T-helper 2 cell treated with Interferon-gamma antibody and Interleukin-4, amounts not matched to agents 100 ng/mL and 5 ng/mL, for 36 hours (primary cell): ENCODE results near the gene ITGB2. TPM values are rescaled to one million over a fixed set of nuclear protein-coding genes. Genes with fewer than 3 reads are reported as not detected.

Experiments used
- intact Hi-C: fragments of 100-400 bp; cut with micrococcal nuclease; formaldehyde crosslinking; loops from one replicate; pipeline ENCODE4 v1.15.1; 2023
- total RNA-seq: library from RNA; stranded (reverse); gene quantifications from 2 replicates; pipeline ENCODE4 v1.2.3, GENCODE V29; 2022

The ITGB2 gene
- total RNA-seq, 1 donor from 2014 or later = 447 TPM

- intact Hi-C loops = loop anchor here (1.0 to 5.0 kb wide), 5 partner anchors 39 to 418 kb away; partner anchors contain the start of gene LRRC3
Measured at GRCh38 chr21:44873356-44874239, 47.1 kb downstream of the ITGB2 start, which contains the start of gene PTTG1IP. Gene PTTG1IP, minus strand, starts transcription at chr21:44873690. Its CDS starts 74 bp downstream, at chr21:44873616.

- intact Hi-C loops = loop anchor here (1.0 to 5.0 kb wide), 4 partner anchors 39 to 418 kb away; partner anchors contain the start of gene LRRC3
Measured at GRCh38 chr21:44872649-44873355, 47.9 kb downstream of the ITGB2 start.

DNA sequence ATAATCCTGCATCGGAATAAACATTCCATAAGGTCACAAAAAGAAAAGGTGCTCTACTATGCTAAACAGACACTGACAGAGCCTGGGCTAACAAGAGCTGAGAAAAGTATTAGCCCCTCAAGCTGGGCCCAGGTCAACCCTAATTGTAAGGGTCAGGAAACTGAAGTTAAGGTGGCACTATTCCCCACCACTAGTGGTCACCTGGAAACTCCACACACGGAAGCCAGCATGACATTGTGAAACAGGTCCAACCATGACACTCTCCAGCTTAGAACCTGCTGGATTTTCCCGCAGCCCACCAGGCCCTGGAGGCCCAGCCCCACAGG lies 48.4 kb downstream of the ITGB2 start:
- intact Hi-C loops = loop anchor here (2.0 to 5.0 kb wide), 2 partner anchors 40 to 55 kb away; no protein-coding TSS in a partner anchor

DNA sequence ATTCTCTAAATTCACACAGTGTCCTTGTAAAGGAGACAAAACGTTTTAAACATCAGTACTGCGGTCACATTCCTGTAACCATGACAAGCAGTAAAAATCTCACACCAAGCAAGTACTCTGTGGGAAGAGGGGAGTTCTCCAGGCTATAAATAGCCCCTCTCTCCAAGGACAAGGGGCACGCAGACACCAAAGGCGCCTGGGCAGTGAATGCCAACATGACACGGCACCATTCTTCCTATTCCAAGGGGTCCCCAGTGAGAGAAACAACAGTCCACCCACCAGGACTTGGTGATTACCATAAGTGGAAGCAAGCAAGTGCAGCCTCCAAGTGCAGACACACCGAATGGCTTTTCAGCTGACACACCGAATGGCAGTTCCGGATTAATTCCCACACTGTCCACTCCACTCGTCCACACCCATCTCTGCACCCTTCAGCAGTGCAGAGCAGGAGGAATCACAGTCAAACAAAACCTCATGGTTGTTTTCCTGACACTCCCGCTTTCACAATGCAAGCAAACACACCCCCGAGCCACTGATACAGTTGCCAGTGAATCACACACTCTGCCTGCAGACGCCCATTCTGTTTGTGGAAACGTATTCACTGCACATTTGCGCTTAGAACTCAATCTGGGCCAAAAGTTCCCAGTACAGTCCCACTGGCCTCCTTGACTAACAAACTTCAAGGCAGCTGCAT lies 49.0 kb downstream of the ITGB2 start:
- intact Hi-C loops = loop anchor here (2.0 to 5.0 kb wide), 2 partner anchors 41 to 55 kb away; no protein-coding TSS in a partner anchor

DNA sequence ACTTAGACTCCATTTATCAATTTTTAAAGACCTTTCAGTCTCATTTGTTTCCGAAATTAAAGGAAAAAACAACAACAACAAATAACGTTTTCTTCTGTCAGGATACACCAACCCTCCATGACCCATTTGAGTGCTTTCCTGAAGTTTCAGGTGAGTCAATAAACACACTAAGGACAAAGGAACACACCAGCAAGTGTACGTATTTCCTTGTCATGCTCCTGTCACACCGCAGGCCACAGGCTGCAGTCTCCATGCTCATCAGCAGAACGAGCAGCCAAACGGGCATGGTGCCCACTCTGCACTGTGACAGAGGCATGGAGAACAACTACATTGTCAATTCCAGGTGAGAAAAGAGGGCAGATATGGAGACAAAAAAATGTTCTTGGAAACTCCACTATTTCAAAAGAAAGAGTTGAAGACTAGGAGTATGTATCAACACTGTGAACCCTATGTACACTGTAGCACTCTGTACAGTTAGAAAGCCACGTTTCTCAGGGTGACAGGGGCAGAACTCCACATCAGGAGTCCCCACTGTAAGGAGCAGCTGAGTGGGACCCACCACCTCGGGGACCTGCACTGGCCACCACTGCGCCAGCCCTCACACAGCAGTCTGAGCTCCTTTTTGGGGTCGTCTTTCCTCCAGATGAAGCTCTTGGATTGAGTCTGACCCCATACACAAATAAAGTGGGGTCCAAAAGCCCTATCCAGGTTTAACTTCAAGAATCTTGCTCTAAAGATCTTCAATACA lies 49.8 kb downstream of the ITGB2 start:
- intact Hi-C loops = loop anchor here (5.0 kb wide), 1 partner anchor 41 kb away; no protein-coding TSS in a partner anchor

DNA sequence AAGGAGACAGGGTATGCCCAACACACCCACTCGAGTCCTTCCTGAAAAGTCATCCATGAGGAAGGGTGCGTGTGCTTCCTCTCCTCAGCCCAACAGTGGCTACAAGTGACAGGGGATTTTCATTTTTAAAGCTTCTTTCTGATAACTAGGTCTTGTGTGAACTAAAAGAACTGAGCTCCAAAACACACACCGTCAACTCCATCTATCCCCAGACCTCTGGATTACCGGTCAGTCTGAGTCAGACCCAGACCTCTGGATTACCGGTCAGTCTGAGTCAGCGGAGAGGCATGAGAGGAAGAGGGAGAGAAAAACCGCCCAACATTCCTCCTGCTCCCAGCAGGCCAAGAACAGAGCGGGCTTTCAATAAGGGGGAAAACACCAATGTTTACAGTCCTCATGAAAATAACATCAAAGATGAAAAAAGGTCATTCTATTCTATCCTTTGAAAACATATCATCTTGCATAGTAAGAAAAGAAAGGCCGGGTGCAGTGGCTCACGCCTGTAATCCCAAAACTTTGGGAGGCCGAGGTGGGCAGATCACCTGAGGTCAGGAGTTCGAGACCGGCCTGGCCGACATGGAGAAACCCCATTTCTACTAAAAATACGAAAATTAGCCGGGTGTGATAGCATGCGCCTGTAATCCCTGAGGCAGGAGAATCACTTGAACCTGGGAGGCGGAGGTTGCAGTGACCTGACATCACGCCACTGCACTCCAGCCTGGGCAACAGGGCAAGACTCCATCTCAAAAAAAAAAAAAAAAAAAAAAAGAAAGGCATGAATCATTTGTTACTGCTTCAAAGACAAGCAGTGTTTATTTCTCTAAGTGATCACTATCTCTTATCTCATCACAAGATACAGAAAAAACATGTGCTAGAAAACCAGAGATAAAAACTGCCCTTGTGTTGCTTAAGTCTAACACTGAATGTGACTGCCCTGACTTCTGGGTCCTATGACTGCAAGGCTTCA lies 50.6 kb downstream of the ITGB2 start:
- intact Hi-C loops = loop anchor here (5.0 kb wide), 1 partner anchor 42 kb away; no protein-coding TSS in a partner anchor

DNA sequence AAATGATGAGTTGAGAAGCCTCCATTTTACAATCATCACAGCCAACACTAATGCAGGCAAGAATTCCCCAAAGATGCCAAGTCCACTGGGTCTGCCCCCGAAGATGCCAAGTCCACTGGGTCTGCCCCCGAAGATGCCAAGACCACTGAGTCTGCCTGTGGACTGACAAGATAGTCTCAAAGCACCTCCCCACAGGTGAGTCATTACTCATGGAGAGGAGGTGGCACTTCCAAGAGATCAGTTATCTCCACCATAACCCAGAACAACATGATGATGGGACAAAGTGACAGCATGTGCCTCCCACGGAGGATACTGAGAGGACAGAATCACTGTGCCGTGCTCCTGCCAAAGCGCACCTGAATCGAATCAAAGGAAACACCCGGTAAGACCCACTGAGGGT lies 52.0 kb downstream of the ITGB2 start:
- intact Hi-C loops = no loop called here

DNA sequence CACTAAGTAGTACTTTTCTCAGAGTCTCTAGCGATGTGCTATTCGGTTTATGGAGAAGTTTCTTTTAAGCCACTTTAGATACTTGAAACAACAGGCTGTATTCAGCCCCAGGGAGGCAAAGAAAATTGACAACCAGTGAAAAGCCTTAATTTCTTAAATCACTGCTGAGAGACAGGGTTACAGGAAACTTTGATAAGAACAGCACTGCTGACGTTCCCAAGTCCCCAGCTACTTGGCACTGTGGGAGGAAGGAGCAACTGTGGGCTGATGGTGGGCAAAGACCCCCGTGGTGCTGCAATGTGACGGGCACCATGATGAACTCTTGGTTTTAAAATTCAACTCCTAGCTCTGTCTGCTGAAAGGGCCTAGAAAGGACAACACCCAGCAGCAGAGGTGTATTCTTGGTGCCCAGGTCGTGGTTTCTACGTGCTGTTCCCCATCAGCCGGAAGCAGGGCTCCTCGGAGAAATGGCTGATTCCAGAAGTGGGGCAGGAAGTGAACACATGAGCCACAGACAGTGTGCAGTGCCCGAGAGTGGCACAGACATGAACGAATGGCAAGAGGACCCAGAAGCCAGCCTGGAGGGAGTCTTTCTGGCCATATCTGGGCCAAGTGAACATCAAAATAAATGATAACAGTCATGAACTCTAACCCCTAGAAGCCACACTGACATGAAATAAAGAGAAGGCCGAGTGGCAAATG lies 52.5 kb downstream of the ITGB2 start:
- intact Hi-C loops = no loop called here

GRCh38 chr21:44867464-44867863 lies 53.2 kb downstream of the ITGB2 start:
- intact Hi-C loops = no loop called here

GRCh38 chr21:44866780-44867179 lies 53.9 kb downstream of the ITGB2 start:
- intact Hi-C loops = no loop called here

DNA sequence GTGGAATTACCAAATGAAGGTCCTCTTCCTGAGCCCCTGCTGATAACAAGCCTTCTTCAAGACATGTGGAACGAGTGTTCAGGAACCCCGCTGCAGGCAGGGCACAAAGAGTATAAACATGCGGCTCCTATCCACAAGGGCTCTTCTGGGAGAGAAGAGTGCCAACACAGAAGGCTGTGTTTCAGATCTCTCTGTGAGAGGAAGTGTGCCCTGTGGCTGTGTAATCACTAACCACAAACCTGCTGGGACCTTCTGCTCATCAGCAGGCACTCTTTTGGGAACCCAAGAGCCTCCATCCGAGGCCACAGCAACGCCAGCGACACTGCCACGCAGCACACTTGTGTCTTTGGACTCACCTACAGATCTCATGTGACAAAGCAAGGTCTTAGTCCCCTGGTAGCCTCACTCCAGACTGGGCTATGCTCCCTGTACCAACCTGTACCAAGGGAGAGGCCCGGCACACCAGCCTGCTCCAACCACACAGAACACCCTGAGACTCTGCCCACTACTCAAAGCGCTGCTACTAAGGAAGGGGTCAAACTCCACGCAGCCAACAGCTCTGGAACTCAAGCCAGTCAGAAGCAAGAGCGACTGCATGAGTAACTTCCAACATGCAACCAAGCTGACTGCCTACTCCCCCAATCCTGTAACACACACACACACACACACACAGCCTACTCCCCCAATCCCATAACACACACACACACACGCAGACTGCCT lies 55.0 kb downstream of the ITGB2 start:
- intact Hi-C loops = no loop called here

DNA sequence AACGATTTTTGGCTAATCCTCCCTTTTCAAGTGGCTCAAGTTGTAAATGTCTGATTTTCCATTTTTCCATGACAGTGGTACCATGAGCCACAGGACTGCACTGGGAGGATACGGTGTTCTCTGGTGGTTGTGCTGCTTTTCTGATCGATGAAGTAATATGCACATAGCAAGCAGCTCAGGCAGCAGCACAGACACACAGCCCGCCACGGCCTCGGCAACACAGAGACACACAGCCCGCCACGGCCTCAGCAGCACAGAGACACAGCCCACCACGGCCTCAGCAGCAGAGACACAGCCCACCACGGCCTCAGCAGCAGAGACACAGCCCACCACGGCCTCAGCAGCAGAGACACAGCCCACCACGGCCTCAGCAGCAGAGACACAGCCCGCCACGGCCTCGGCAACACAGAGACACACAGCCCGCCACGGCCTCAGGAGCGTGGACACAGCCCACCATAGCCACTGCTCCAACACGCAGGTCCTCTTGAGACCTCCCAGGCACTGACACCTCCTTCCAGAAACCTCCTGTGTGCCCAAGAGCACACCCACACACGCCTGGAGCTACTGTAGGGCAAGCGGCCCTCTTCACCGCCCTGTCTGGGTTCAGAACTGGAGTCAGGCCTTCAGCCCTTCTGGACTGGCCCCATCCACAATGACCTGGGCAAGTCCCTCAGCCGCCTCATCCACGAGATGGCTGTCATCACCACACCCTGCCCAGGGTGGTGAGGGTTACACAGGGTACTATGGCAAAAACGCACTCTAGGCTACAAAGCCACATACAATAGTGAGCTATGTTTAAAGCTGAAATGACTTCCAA lies 57.6 kb downstream of the ITGB2 start:
- intact Hi-C loops = no loop called here

- intact Hi-C loops = no loop called here
Measured at GRCh38 chr21:44858791-44859190, 61.9 kb downstream of the ITGB2 start.

DNA sequence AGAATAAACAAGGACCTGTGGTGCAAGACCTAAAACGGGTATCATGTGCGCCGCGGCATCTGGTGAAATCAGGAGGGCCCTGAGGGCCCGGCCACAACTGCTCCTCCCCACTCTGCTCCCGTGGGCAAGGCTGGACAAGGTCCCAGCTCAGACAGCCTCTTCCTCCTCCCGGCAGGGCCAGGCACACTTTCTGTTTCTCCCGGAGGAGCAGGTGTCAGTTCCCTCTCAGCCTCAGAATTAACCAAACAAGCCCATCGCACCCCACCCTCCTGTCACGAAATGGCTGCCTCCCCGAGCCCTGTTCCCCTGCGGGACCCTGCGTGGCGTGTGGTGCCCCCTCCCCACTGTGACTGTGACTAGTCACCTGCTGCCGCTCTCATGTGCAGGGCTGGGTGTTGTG lies 62.4 kb downstream of the ITGB2 start:
- intact Hi-C loops = no loop called here

DNA sequence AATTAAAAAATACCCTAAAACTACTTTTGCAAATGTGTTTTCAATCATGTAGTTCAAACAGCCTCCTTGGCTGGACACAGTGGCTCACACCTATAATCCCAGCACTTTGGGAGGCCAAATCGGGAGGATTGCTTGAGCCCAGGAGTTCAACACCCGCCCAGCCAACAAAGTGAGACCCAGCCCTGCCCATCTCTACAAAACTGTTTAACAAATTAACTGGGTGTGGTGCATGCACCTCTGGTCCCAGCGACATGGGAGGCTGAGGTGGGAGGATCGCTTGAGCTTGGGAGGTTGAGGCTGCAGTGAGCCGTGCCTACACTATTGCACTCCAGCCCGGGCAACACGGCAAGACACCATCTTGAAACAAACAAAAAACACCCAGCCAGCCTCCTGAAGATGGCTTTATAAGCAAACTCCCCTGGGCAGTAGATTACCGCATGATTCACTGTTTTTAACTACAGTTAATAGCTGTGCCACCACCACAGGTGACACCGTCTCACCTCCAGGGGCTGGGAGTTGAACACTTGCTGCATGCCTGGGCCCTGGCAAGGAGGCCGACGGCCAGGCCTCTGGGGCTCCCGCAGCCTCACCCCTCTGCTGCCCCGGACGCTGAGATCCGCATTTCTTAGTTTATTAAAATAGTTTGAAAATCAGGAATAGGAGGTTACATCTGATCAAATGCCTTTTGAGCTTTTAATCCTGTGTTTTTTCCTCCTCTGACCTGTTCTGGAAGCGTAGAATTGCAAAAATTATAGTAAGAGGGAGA lies 63.4 kb downstream of the ITGB2 start:
- intact Hi-C loops = no loop called here

DNA sequence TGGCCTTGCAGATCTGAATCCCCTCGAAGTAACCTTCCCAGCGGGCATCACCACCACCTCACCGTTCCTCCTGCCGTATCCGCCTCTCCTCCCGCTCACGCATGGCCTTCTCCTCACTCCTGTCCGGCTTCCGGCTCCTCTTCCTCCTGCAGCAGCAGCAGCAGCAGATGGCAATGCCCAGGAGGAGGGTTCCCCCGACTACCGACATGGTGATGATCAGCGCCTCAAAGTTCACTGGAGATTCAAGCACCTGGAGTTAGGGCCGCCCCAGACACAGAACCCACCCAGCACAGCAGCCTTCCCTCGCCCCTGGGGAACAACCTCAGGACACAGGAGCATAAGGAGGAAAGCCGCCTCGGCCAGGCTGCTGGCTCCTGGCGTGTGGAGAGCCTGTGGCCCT lies 64.6 kb downstream of the ITGB2 start:
- intact Hi-C loops = no loop called here

DNA sequence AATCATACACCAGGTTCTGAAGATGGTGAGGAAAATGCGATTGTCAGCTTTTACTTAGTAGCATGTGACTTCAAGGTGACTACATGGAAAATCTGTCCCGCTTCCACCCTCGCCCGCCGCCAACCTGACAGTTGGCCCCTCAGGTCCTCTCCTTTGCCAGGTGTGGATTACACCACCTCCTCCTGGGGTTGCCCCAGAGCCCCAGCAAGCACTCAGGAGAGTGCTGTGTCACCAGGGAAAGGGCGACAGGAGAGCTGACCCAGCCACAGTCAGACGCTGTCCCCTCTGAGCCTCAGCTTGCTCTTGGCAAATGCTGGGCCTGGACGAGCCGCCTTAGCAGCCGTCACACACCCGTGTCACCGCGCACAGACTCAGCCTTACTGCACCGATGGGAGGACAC lies 65.1 kb downstream of the ITGB2 start:
- intact Hi-C loops = no loop called here
